Measurements from ENCODE around the gene PDCD4.
A peak's percentile ranks its signal among the peaks of the same experiment; 100 is the strongest.

PDCD4 gene

DNA sequence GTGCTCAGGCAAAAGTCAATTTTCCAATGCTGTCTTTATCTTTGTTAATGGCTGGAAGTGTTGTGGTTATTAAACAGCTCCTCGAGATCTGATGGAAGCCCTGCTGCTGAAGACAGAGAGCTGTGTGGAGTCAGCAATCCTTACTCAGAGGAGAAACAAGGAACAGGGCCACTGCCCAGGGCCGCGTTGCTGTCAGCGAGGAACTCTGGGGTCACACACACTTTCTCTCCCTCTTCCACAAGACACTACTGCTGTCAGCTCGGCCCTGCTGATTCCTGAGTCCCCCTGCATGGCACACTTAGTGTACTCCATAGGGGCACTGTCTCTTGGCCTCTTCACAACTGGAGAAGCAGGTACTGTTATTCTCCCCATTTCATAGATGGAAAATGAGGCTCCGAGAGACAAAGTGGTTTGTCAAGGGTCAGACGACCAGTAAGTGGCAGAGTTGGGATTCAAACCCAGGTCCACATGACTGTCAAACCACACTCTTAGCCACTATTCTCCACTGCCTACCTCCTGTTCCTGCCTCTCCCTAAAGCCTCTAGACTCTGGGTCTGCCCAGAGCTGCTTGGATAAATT lies 29.3 kb upstream of the PDCD4 start:
- no peak for DNase-seq

GRCh38 chr10:110843031-110843430 lies 28.7 kb upstream of the PDCD4 start:
- DNase-seq: no peak

DNA sequence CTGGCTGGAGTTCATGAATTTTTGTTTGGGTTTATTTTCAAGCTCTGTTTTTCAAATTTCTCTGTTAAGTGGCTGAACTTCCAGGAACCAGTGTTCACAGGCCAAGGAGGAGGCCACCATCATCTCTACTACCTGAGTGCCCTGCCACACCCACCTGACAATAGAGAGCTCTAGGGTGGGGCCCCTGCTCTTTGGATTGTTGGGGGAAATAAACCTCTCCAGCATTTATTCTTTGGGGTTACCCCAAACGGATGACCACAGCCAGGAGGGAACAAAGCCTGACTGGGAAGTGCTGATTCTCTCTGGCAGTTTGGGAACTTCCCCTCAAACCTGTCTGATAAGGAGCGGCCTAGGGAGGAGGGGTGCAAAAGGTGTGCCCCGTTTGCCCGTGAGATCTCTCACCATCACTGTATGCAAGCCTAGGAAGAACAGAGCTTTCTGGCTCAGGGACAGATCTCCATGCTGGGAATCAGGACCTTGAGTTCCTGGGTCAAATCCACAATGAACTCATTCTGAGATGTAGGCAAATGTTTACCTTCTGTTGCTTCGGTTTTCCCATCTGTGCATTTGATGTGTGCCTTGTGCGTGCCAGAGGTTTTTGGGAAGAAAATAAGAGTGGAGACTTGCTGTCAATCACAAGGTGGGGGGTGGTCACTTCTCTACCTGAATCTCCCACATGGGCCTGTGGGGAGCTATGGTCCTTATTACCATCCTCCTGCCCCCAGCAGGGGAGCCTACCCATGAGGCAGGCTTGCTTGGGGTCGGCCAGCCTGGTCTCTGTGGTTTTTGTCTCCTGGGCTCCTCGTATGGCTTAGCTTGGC lies 27.7 kb upstream of the PDCD4 start:
- DNase-seq: no peak

- no peak for DNase-seq
These were observed 27.2 kb upstream of the PDCD4 start for GRCh38 chr10:110844617-110844881.

- no peak for DNase-seq
These were observed 26.5 kb upstream of the PDCD4 start for GRCh38 chr10:110845192-110845755.

DNA sequence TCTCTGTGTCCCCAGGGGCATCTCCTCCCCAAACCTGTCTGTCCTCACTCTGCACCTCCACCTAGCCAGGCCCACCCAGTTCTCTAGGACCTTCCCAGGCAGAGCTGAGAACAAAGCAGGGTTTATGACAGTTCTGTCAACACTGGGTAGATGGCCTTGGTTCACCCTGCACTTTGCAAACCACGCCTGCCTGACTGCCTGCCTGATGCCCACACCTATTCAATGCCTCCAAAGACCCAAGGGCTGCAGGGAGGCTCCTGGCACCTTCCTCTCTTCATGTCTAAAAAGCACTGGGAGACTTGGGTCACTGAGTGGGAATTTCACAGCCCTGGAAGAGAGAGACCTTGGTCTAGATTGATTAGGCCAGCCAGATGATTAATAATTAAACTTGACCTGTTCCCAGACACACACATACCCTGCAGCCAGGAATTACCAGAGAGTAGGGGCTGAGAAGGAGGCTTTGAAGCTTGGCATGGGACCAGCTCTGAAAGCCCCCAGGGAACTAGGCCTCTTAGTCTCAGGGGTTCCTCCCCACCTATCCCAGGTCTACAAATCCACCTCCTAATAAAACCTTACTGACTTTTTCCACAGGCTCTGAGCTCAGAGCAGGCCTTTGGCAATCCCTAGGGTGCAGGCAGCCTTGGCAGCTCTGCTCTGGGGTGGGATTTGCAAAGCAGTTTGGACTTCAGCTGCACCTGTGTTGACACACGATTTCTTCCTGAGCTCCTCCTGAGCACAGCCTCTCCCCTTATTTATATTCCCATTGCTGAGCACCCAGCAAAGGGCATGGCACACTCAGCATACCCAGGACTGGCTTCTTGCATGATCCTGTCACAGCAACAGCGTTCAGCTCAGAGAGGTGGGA lies 25.7 kb upstream of the PDCD4 start:
- DNase-seq: no peak

- DNase-seq: no peak
These were observed 24.4 kb upstream of the PDCD4 start for GRCh38 chr10:110847374-110847773.

DNA sequence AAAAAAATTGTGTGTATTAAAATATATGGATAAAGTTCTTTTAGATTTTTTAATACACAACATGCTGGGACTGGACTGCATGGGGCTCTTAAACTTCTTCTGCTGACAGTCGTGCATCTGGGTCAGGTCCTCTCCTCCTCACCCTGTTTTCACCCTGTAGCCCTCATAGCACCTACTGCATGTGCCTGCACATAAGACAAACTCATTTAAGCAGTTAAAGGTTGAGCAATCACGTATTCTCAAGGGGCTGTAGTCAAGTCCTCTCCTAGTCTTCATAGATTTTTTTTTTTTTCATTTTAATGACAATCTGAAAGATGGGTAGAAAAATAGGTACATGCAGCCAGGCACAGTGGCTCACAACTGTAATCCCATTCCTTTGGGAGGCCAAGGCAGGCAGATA lies 23.6 kb upstream of the PDCD4 start:
- no peak for DNase-seq

- DNase-seq: no peak
These were observed 21.6 kb upstream of the PDCD4 start for GRCh38 chr10:110850099-110850498.

DNA sequence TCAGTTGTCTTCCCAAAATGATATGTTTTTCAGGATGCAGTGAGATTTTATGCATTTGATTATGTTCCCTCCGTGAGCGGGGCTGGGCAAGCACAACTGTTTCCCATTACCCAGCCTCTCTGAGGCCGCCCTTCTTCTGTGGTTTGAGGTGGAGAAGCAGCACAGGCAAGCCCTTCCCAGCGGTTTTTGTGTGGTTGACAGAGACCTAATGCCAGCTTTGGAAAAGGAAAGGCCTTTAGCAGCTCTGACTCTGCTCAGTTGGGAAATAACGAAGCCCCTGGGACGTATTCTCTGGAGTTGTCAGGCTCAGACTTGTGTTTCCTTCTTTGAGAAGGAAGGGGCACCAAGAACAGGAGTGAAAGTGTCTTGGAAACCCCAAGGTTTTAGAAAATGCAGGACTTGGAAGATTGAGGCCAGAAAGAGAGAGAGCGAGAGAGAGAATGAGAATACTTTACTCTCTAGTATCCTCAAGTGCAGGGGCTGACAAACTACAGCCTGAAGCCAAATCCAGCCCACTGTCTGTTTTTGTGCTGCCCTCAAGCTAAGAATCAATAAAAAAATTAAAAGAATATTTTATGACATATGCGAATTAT lies 20.6 kb upstream of the PDCD4 start:
- no peak for DNase-seq

DNA sequence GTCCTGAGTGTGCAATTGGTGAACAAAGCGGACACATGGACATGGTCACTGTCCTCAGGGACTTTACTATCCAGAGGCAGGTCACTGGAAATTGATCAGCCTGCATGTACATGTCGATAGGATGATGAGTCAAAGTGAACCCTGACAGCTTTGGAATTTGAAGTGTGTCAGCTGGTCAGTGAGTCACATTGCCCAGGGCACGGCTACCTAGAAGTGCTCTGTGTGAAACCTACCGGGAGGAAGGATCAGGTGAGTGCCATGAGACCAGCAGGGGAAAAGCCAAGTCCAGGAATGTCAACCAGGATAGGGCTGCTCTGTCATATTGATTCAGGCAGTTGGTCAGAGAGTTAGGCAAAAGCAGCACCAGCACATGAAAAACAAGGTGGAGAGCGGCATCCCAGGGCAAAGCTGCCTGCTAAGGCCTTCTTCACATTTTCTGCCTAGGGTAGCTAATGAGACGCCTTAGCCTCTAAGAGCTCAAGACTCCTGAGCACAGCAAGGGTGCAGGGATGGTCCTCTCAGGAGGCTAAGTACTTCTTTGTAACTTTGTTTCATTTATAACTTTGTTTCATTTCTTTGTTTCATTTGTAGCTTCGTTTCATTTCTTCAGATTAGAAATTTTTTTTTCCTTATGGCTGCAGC lies 19.4 kb upstream of the PDCD4 start:
- DNase-seq: no peak

- DNase-seq: no peak
These were observed 18.8 kb upstream of the PDCD4 start for GRCh38 chr10:110852947-110853346.

- no peak for DNase-seq
These were observed 17.7 kb upstream of the PDCD4 start for GRCh38 chr10:110853921-110854605.

DNA sequence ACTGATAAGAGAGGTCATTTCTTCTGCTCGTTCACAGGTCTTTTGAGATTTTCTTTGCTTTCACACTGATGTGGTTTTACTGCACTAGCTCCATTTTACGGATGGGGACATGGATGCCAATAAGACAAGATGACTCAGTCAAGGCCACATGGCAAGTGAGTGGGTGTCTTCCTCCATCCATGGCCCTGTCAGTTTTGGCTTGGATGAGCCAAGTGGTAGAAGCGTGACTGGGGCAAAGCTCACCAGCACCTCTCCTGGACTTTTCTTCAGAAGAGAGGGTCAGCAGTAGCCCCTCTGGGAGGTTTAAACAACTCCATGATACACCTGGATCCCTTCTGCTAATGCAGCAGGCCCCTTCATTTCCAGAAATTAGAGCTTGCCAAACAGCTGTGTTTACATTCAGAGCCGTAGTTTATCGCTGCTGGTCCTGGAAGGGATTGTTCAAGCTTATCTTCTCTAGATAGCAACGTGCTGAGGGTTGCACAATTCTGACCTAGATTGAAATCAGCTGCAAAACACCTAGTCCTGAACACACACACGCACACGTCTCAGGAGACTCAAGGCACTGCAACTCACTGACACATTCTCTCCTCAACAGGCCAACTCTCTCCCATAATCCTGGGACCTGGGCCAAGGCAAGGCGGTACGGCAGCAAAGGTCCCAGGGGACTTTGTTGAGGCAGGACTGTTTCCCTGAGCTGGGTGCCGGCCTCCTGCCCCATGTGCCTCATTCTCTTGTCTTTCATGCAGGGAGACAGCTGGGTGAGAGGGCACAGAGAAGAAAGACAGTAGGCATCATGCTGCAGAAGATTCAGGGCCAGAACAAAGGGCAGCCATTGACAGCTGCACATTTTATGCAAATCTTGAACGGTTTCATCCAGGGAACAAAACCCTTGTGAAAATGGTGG lies 14.2 kb upstream of the PDCD4 start:
- no peak for DNase-seq

- no peak for DNase-seq
These were observed 13.3 kb upstream of the PDCD4 start for GRCh38 chr10:110858297-110858934.

GRCh38 chr10:110859206-110859972 lies 12.3 kb upstream of the PDCD4 start:
- DNase-seq: no peak

GRCh38 chr10:110859973-110860376 lies 11.8 kb upstream of the PDCD4 start:
- peak; percentile 89 for DNase-seq

DNA sequence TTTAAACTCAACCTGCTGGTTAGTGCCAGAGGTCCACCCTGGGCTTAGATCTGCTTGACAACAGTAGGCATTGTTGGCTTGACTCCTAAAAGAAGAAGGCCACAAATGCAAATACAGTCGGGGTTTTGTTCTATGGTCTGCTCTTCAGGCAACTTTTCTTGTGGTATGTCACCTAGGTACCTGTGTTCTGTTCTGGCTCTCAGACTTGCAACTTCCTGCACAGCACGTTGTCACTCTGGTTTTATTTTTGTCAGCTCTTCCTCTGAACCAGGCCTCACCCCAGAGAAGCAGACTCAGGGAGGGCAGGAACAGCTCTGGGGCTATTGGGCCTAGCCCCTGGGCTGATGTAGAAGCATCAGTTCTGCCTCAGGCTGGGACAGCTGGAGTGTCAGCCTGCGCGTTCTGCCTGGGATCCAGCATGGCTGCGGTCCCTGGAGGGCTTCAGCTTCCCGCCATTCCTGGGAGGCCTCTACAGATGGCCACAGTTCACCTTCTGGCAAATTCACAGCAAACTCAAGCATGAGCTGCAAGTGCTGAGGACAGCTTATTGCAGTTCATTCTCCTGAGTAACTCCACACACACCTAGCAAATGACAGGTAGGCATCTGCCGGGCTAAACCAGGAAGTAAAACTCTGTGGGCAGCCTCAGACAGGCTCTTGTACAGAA lies 11.0 kb upstream of the PDCD4 start:
- no peak for DNase-seq

GRCh38 chr10:110861476-110861875 lies 10.3 kb upstream of the PDCD4 start:
- no peak for DNase-seq

All from SIG-M5 (cell line).